CD14-positive monocyte (primary cell): ENCODE results near the gene TMTC2. TPM values are rescaled to one million over a fixed set of nuclear protein-coding genes. Genes with fewer than 3 reads are reported as not detected.

Experiments used
- DNase-seq, 3 donors: peaks; one replicate each; pipeline ENCODE4 v3.0.0-alpha.2; 2011 to 2022
- H2AFZ ChIP-seq: 2 replicates; pipeline ENCODE4 v1.6.0; 2012; ENCODE audit warnings: mild to moderate bottlenecking, low read depth, low read length, inconsistent platforms; ENCODE audit not compliant: insufficient read depth, poor library complexity, severe bottlenecking
- H3K27ac ChIP-seq, 2 donors: 1 replicate in 1 of 2; 2 replicates in 1 of 2; pipeline ENCODE4 v1.5.1; 2012 to 2013; ENCODE audit warnings: low read length in 2 of 2, control low read depth in 1 of 2, inconsistent platforms in 1 of 2, low read depth in 1 of 2, mild to moderate bottlenecking in 1 of 2
- H3K27me3 ChIP-seq, 2 donors: one replicate each; pipeline versions ENCODE4 v1.6.0 to v1.6.1; 2011 to 2013; ENCODE audit warnings: low read length in 2 of 2; ENCODE audit not compliant: control insufficient read depth in 2 of 2, insufficient read depth in 2 of 2
- H3K36me3 ChIP-seq, 2 donors: replicated peaks in 1 of 2; 1 replicate in 1 of 2; 2 replicates in 1 of 2; pipeline versions ENCODE4 v1.5.1 to v1.6.1; 2012 to 2013; ENCODE audit warnings: low read length in 2 of 2, control low read depth in 1 of 2, inconsistent platforms in 1 of 2, mild to moderate bottlenecking in 1 of 2; ENCODE audit not compliant: insufficient read depth in 2 of 2, control insufficient read depth in 1 of 2
- H3K4me1 ChIP-seq, 2 donors: 1 replicate in 1 of 2; 2 replicates in 1 of 2; pipeline versions ENCODE4 v1.5.1 to v1.6.1; 2012 to 2013; ENCODE audit warnings: low read length in 2 of 2, control low read depth in 1 of 2, inconsistent platforms in 1 of 2, mild to moderate bottlenecking in 1 of 2, moderate library complexity in 1 of 2; ENCODE audit not compliant: insufficient read depth in 2 of 2, control insufficient read depth in 1 of 2
- H3K4me2 ChIP-seq: replicated peaks from 2 replicates; pipeline ENCODE3; 2012; ENCODE audit warnings: low read length, moderate library complexity, mild to moderate bottlenecking; ENCODE audit not compliant: poor library complexity, severe bottlenecking; ENCODE audit errors: extremely low read depth
- H3K4me3 ChIP-seq, 3 experiments: fragments of 200-600 bp in 1 of 3; sonication (generic) in 1 of 3; replicated peaks in 1 of 3; 1 replicate in 2 of 3; 2 replicates in 1 of 3; pipeline ENCODE4 v1.5.1; 2011 to 2013; ENCODE audit warnings: low read length in 3 of 3, mild to moderate bottlenecking in 3 of 3, control low read depth in 2 of 3, low read depth in 2 of 3, inconsistent platforms in 1 of 3, moderate library complexity in 1 of 3
- H3K79me2 ChIP-seq: 2 replicates; pipeline ENCODE4 v1.6.0; 2012; ENCODE audit warnings: mild to moderate bottlenecking, control low read depth, inconsistent platforms, low read length, moderate library complexity; ENCODE audit not compliant: insufficient read depth
- H3K9ac ChIP-seq: 2 replicates; pipeline ENCODE4 v1.6.0; 2017; ENCODE audit warnings: low read length, mild to moderate bottlenecking; ENCODE audit not compliant: insufficient read depth, poor library complexity, severe bottlenecking
- H3K9me3 ChIP-seq, 2 donors: replicated peaks in 1 of 2; 1 replicate in 1 of 2; 2 replicates in 1 of 2; pipeline versions ENCODE4 v1.5.1 to v1.6.1; 2012 to 2013; ENCODE audit warnings: low read length in 2 of 2, control low read depth in 1 of 2; ENCODE audit not compliant: control insufficient read depth in 1 of 2, insufficient read depth in 1 of 2
- H4K20me1 ChIP-seq: 2 replicates; pipeline ENCODE4 v1.6.0; 2012; ENCODE audit warnings: mild to moderate bottlenecking, low read length, control low read depth, moderate library complexity; ENCODE audit not compliant: insufficient read depth
- H3K27ac Mint-ChIP-seq, 7 donors: one replicate each; pipeline ENCODE4 v1.8.0; 2020; ENCODE audit warnings: mild to moderate bottlenecking in 7 of 7, mixed read lengths in 7 of 7, moderate library complexity in 6 of 7, inconsistent platforms in 2 of 7
- H3K27me3 Mint-ChIP-seq, 3 donors: one replicate each; pipeline ENCODE4 v1.8.0; 2021 to 2022; ENCODE audit warnings: low read depth in 3 of 3, mild to moderate bottlenecking in 3 of 3, mixed read lengths in 3 of 3, moderate library complexity in 3 of 3, inconsistent platforms in 1 of 3
- H3K36me3 Mint-ChIP-seq, 2 donors: one replicate each; pipeline ENCODE4 v1.8.0; 2020; ENCODE audit warnings: mixed read lengths in 2 of 2, inconsistent platforms in 1 of 2, mild to moderate bottlenecking in 1 of 2
- H3K4me1 Mint-ChIP-seq: one replicate; pipeline ENCODE4 v1.8.0; 2020; ENCODE audit warnings: mild to moderate bottlenecking, mixed read lengths
- H3K4me3 Mint-ChIP-seq, 2 donors: one replicate each; pipeline ENCODE4 v1.8.0; 2020; ENCODE audit warnings: mild to moderate bottlenecking in 2 of 2, mixed read lengths in 2 of 2, moderate library complexity in 1 of 2
- H3K9me3 Mint-ChIP-seq, 7 donors: one replicate each; pipeline ENCODE4 v1.8.0; 2020 to 2022; ENCODE audit warnings: mixed read lengths in 7 of 7, mild to moderate bottlenecking in 6 of 7, moderate library complexity in 6 of 7, inconsistent platforms in 2 of 7
- CTCF ChIP-seq: fragments of 200-600 bp; IDR thresholded peaks from one replicate; pipeline ENCODE4 v1.8.0; 2022; ENCODE audit warnings: antibody characterized with exemption, mild to moderate bottlenecking
- WGBS: methylation state at CpG from one replicate; pipeline ENCODE4 v1.1.5; 2013; ENCODE audit warnings: missing lambda C conversion rate; ENCODE audit not compliant: insufficient coverage; 5-methylcytosine and 5-hydroxymethylcytosine counted together
- intact Hi-C, 2 donors: fragments of 100-400 bp; cut with micrococcal nuclease; formaldehyde crosslinking; loops; one replicate each; pipeline versions ENCODE4 v1.15.0 to v1.15.1; 2023
- polyA plus RNA-seq, 3 donors: library from polyadenylated mRNA; depleted of rRNA in 1 of 3; unstranded in 2 of 3; stranded (reverse) in 1 of 3; fragments of 300-500 nt in 2 of 3; fragments of >200 nt in 1 of 3; fragmentation: Illumina TruSeq in 2 of 3; gene quantifications; 1 replicate in 2 of 3; 2 replicates in 1 of 3; pipeline ENCODE4 v1.2.3, GENCODE V29; 2012 to 2021

The TMTC2 gene
- polyA plus RNA-seq, 3 donors: 2.5 to 15.7 (median 3.3) TPM

GRCh38 chr12:82659343-82660207 is 27.1 kb upstream of the TMTC2 start:
- intact Hi-C loops: no loop called here
- WGBS: 94% methylated on average over 27 of the region's 28 CpGs
- Histone ChIP-seq H3K9ac (no peak overlapping the region), H3K4me3 (no peak overlapping the region), H4K20me1 (no peaks in the 10 kb centered on the region), H3K4me1 (no peaks in the 10 kb centered on the region), H3K79me2 (no peaks in the 10 kb centered on the region), H3K4me2 (no peak overlapping the region), H3K27ac (no peak overlapping the region), H2AFZ (no peak overlapping the region), H3K27me3 (no peaks in the 10 kb centered on the region), H3K36me3 (no peaks in the 10 kb centered on the region), H3K9me3 (peaks cover 6 to 17% of the 10 kb centered on the region in 2 donors)
- TF ChIP-seq CTCF: no peak
- Mint-ChIP-seq H3K27ac (no peak overlapping the region), H3K4me3 (no peak overlapping the region), H3K9me3 (peaks cover 12 to 21% (median 15%) of the 10 kb centered on the region in 7 donors), H3K4me1 (peaks cover 4% of the 10 kb centered on the region), H3K36me3 (no peaks in the 10 kb centered on the region), H3K27me3 (peaks cover 0 to 11% (median 3%) of the 10 kb centered on the region in 3 donors)
- DNase-seq: no peak

GRCh38 chr12:82660541-82661325 is 26.0 kb upstream of the TMTC2 start:
- Mint-ChIP-seq H3K36me3 (no peaks in the 10 kb centered on the region), H3K9me3 (peaks cover 12 to 21% (median 15%) of the 10 kb centered on the region in 7 donors), H3K27me3 (peaks cover 1 to 10% (median 1%) of the 10 kb centered on the region in 3 donors), H3K4me1 (peaks cover 4% of the 10 kb centered on the region), H3K4me3 (no peak overlapping the region), H3K27ac (no peak overlapping the region)
- no peak overlapping the region for H2AFZ ChIP-seq
- no peak overlapping the region for H3K4me3 ChIP-seq
- H3K4me2 ChIP-seq: no peak overlapping the region
- intact Hi-C loops: no loop called here
- no peak for DNase-seq
- no peaks in the 10 kb centered on the region for H3K36me3 ChIP-seq
- H4K20me1 ChIP-seq: no peaks in the 10 kb centered on the region
- H3K27me3 ChIP-seq: no peaks in the 10 kb centered on the region
- TF ChIP-seq CTCF: no peak
- peaks cover 6 to 17% of the 10 kb centered on the region in 2 donors for H3K9me3 ChIP-seq
- H3K4me1 ChIP-seq: no peaks in the 10 kb centered on the region
- no peaks in the 10 kb centered on the region for H3K79me2 ChIP-seq
- no CpG with 5 or more reads among the region's 3 CpGs for WGBS
- H3K27ac ChIP-seq: no peak overlapping the region
- no peak overlapping the region for H3K9ac ChIP-seq
